Peyer's patch (tissue), 4 donors: ENCODE measurements around the gene CDYL.

Source experiments
- CTCF ChIP-seq, 6 experiments: fragments of 450-650 bp in 4 of 6; fragments of 200-600 bp in 2 of 6; sonication (generic) in 1 of 6; IDR thresholded peaks; one replicate each; pipeline ENCODE4 v1.5.1; 2017 to 2019; ENCODE audit warnings: antibody characterized with exemption in 6 of 6, mild to moderate bottlenecking in 3 of 6, moderate library complexity in 1 of 6
- POLR2A ChIP-seq, 2 donors: fragments of 450-650 bp; IDR thresholded peaks; one replicate each; pipeline ENCODE4 v1.5.1; 2017; ENCODE audit warnings: antibody characterized with exemption in 2 of 2, mild to moderate bottlenecking in 2 of 2, moderate library complexity in 2 of 2

GRCh38 chr6:4818272-4818938 is 42.2 kb downstream of the CDYL start:
- TF ChIP-seq CTCF (IDR thresholded peaks at IDR 0.05) (no peak), POLR2A (IDR thresholded peaks at IDR 0.05) (no peak)
